GM19455 (cell line): Measurements from ENCODE around the gene HJURP.

ENCODE experiments used
- ATAC-seq: cut with Tn5 transposase; IDR thresholded peaks from one replicate; pipeline ENCODE4 v1.9.1; 2021; ENCODE audit not compliant: unreplicated experiment

Gene HJURP

GRCh38 chr2:233848276-233848675 is 6.1 kb downstream of the HJURP start:
- no peak for ATAC-seq

- no peak for ATAC-seq
Measured at GRCh38 chr2:233847248-233847898, 7.0 kb downstream of the HJURP start.

- no peak for ATAC-seq
Measured at GRCh38 chr2:233846387-233847247, 7.7 kb downstream of the HJURP start.

GRCh38 chr2:233845301-233846060 is 8.9 kb downstream of the HJURP start:
- ATAC-seq = no peak

- no peak for ATAC-seq
Measured at GRCh38 chr2:233844836-233845235, 9.5 kb downstream of the HJURP start.

- ATAC-seq = no peak
Measured at GRCh38 chr2:233844064-233844807, 10.1 kb downstream of the HJURP start.

GRCh38 chr2:233841183-233841582 is 13.2 kb downstream of the HJURP start:
- ATAC-seq = no peak

- ATAC-seq = no peak
Measured at GRCh38 chr2:233840520-233840919, 13.8 kb downstream of the HJURP start.

- ATAC-seq = no peak
Measured at GRCh38 chr2:233839447-233839820, 14.9 kb downstream of the HJURP start.

GRCh38 chr2:233838726-233839446 is 15.4 kb downstream of the HJURP start:
- ATAC-seq = no peak

- ATAC-seq = no peak
Measured at GRCh38 chr2:233838251-233838650, 16.1 kb downstream of the HJURP start.

GRCh38 chr2:233837694-233838229 is 16.6 kb downstream of the HJURP start:
- ATAC-seq = no peak

- ATAC-seq = no peak
Measured at GRCh38 chr2:233836359-233836758, 18.0 kb downstream of the HJURP start.

GRCh38 chr2:233835230-233836186 is 18.8 kb downstream of the HJURP start:
- no peak for ATAC-seq

- ATAC-seq = no peak
Measured at GRCh38 chr2:233833345-233833744, 21.0 kb downstream of the HJURP start.

GRCh38 chr2:233832869-233833311 is 21.4 kb downstream of the HJURP start:
- ATAC-seq = no peak

- ATAC-seq = no peak
Measured at GRCh38 chr2:233832414-233832813, 21.9 kb downstream of the HJURP start.

GRCh38 chr2:233831861-233832260 is 22.5 kb downstream of the HJURP start:
- ATAC-seq = no peak
